ENCODE results near the gene PDE4B. TPM values are rescaled to one million over a fixed set of nuclear protein-coding genes. Genes with fewer than 3 reads are reported as not detected.

The PDE4B gene
- total RNA-seq, 2 donors from 2014 or later, result 23.6 to 53.9 TPM

DNA sequence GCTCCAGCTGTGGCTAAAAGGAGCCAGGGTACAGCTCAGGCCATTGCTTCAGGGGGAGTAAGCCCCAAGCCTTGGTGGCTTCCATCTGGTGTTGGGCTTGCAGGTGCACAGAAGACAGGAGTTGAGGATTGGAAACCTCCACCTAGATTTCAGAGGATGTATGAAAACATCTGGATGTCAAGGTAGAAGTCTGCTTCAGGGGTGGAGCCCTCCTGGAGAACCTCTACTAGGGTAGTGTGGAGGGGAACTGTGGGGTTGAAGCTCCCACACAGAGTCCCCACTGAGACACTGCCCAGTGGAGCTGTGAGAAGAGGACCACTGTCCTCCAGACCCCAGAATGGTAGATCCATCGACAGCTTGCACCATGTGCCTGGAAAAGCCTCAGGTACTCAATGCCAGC is 183.0 kb downstream of the PDE4B start:
- peaks cover 12 to 15% of the 10 kb centered on the region in 2 donors for H3K9me3 Mint-ChIP-seq
- ATAC-seq (replicated peaks in 1 of 2), result no peak
- H3K36me3 Mint-ChIP-seq (ENCODE audit: insufficient read depth in 2 of 2), result peaks cover 4 to 11% of the 10 kb centered on the region in 2 donors
- DNase-seq, result no peak
- H3K4me3 Mint-ChIP-seq, result no peak overlapping the region
- H3K4me1 Mint-ChIP-seq (ENCODE audit: low read depth), result no peaks in the 10 kb centered on the region
- H3K27ac Mint-ChIP-seq, result no peak overlapping the region
- H3K27me3 Mint-ChIP-seq (ENCODE audit: low read depth), result peaks cover 11% of the 10 kb centered on the region

DNA sequence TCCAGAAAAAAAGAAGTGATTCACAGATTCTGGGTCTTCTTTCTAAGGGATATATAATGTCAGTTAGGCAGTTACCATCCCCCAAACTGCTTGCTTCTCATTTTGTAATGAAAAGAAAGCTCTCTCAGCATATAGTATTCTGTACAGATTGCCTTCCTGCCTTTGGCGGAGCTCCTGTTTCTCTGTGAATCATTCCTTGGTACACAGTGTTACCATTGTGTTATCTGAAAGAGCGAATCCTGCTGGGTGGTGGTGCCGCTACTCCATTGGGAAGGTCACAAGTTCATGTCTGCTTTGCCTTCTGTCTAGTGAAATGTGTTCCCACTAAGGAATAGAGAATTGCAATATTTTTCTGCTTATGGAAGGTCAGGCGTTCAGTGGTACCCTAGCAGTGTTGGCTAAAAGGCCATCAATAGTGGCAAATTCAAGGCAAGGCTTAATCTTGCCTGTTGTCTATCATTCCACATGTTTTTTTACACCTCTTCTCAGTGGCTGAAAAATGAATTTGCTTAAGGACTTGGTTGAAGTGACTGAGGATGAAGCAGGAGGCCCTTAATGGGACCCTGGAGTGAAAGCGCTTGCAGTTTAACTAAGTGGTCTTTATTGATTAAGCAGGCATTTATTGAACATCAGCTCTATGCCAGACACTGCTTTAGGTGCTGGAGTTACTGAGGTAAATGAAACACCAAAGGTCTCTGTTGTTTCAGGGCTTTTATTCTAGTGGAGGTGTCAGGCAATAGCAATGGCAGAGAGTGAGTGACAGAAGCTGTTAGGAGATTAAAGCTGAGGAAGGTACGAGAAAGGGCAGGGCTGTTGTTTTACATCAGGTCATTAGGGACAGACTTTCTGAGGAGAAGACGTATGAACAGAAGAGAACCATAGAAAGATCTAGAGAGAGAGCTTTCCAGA is 186.7 kb downstream of the PDE4B start:
- peaks cover 4 to 11% of the 10 kb centered on the region in 2 donors for H3K36me3 Mint-ChIP-seq (ENCODE audit: insufficient read depth in 2 of 2)
- DNase-seq (no peak), ATAC-seq (replicated peaks in 1 of 2) (no peak)
- no peak overlapping the region for H3K4me3 Mint-ChIP-seq
- H3K4me1 Mint-ChIP-seq (ENCODE audit: low read depth), result no peaks in the 10 kb centered on the region
- no peak overlapping the region for H3K27ac Mint-ChIP-seq
- H3K9me3 Mint-ChIP-seq, result peaks cover 12 to 15% of the 10 kb centered on the region in 2 donors
- H3K27me3 Mint-ChIP-seq (ENCODE audit: low read depth), result peaks cover 13% of the 10 kb centered on the region

GRCh38 chr1:65980237-65980636 is 187.5 kb downstream of the PDE4B start:
- Mint-ChIP-seq H3K27me3 (ENCODE audit: low read depth) (peaks cover 13% of the 10 kb centered on the region), H3K9me3 (peaks cover 6% of the 10 kb centered on the region in 2 donors), H3K4me1 (ENCODE audit: low read depth) (no peaks in the 10 kb centered on the region), H3K36me3 (ENCODE audit: insufficient read depth in 2 of 2) (peaks cover 0 to 4% of the 10 kb centered on the region in 2 donors), H3K4me3 (no peak overlapping the region), H3K27ac (no peak overlapping the region)
- DNase-seq, result no peak
- no peak for ATAC-seq (replicated peaks in 1 of 2)

- no peaks in the 10 kb centered on the region for H3K9me3 Mint-ChIP-seq
- DNase-seq (no peak), ATAC-seq (replicated peaks in 1 of 2) (no peak)
- H3K4me1 Mint-ChIP-seq (ENCODE audit: low read depth), result no peaks in the 10 kb centered on the region
- no peaks in the 10 kb centered on the region for H3K36me3 Mint-ChIP-seq (ENCODE audit: insufficient read depth in 2 of 2)
- H3K27me3 Mint-ChIP-seq (ENCODE audit: low read depth), result peaks cover 13% of the 10 kb centered on the region
- H3K27ac Mint-ChIP-seq, result no peak overlapping the region
- H3K4me3 Mint-ChIP-seq, result no peak overlapping the region
These were observed 190.8 kb downstream of the PDE4B start for GRCh38 chr1:65983500-65983899.

GRCh38 chr1:65985393-65986066 is 192.8 kb downstream of the PDE4B start:
- no peaks in the 10 kb centered on the region for H3K4me1 Mint-ChIP-seq (ENCODE audit: low read depth)
- H3K9me3 Mint-ChIP-seq, result no peaks in the 10 kb centered on the region
- H3K27ac Mint-ChIP-seq, result no peak overlapping the region
- DNase-seq (no peak), ATAC-seq (replicated peaks in 1 of 2) (no peak)
- no peak overlapping the region for H3K4me3 Mint-ChIP-seq
- no peaks in the 10 kb centered on the region for H3K36me3 Mint-ChIP-seq (ENCODE audit: insufficient read depth in 2 of 2)
- peaks cover 13% of the 10 kb centered on the region for H3K27me3 Mint-ChIP-seq (ENCODE audit: low read depth)

DNA sequence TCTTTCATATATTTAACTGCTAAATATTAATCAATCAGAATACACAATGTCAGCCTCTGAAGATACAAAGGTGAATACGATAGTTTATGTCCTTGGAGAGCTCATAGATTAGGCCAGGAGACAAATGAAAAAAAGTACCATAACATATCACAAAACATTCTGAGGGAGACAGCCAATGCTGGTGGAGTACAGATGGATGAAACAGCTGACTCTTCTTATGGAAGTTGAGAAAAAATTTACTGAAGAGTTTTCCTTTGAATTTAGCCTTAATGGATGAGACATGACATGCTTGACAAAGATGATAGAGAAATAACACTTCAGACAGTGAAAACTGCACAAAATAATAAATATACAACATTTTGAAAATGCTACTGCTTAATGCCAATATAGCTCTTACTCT is 193.5 kb downstream of the PDE4B start:
- Mint-ChIP-seq H3K27me3 (ENCODE audit: low read depth) (peaks cover 17% of the 10 kb centered on the region), H3K27ac (no peak overlapping the region), H3K4me3 (no peak overlapping the region), H3K9me3 (no peaks in the 10 kb centered on the region), H3K4me1 (ENCODE audit: low read depth) (no peaks in the 10 kb centered on the region), H3K36me3 (ENCODE audit: insufficient read depth in 2 of 2) (no peaks in the 10 kb centered on the region)
- ATAC-seq (replicated peaks in 1 of 2) (no peak), DNase-seq (no peak)

DNA sequence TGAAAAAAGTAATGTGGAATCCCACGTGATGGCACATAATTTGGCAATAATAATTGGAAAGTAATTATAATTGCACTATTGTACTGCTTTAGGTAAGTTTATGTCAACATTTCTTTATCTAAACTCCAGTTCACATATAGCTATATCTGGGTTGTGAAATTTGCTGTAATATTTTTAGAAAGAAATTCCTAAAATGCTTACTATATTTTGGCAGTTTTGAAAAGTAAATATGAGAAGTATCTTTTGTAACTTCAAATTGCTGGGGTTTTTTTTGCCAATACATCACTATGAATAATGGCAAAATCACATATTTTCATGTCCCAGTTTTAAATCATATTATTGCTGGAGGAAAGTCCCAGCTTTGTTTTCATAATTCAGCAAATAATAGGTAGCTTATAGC is 197.5 kb downstream of the PDE4B start:
- H3K4me1 Mint-ChIP-seq (ENCODE audit: low read depth), result no peaks in the 10 kb centered on the region
- ATAC-seq (replicated peaks in 1 of 2), result no peak
- peaks cover 6% of the 10 kb centered on the region for H3K27me3 Mint-ChIP-seq (ENCODE audit: low read depth)
- no peak overlapping the region for H3K27ac Mint-ChIP-seq
- H3K9me3 Mint-ChIP-seq, result no peaks in the 10 kb centered on the region
- H3K36me3 Mint-ChIP-seq (ENCODE audit: insufficient read depth in 2 of 2), result no peaks in the 10 kb centered on the region
- no peak for DNase-seq
- H3K4me3 Mint-ChIP-seq, result no peak overlapping the region

- H3K9me3 Mint-ChIP-seq, result no peaks in the 10 kb centered on the region
- no peaks in the 10 kb centered on the region for H3K4me1 Mint-ChIP-seq (ENCODE audit: low read depth)
- DNase-seq, result no peak
- no peak for ATAC-seq (replicated peaks in 1 of 2)
- no peak overlapping the region for H3K4me3 Mint-ChIP-seq
- H3K36me3 Mint-ChIP-seq (ENCODE audit: insufficient read depth in 2 of 2), result no peaks in the 10 kb centered on the region
- H3K27me3 Mint-ChIP-seq (ENCODE audit: low read depth), result peaks cover 12% of the 10 kb centered on the region
- H3K27ac Mint-ChIP-seq, result no peak overlapping the region
These were observed 199.0 kb downstream of the PDE4B start for GRCh38 chr1:65991694-65992093.

- ATAC-seq (replicated peaks in 1 of 2), result no peak
- no peaks in the 10 kb centered on the region for H3K36me3 Mint-ChIP-seq (ENCODE audit: insufficient read depth in 2 of 2)
- no peaks in the 10 kb centered on the region for H3K9me3 Mint-ChIP-seq
- no peak for DNase-seq
- H3K4me1 Mint-ChIP-seq (ENCODE audit: low read depth), result no peaks in the 10 kb centered on the region
- H3K27ac Mint-ChIP-seq, result no peak overlapping the region
- H3K4me3 Mint-ChIP-seq, result no peak overlapping the region
- peaks cover 17% of the 10 kb centered on the region for H3K27me3 Mint-ChIP-seq (ENCODE audit: low read depth)
These were observed 199.6 kb downstream of the PDE4B start for GRCh38 chr1:65992165-65992821.

- DNase-seq (no peak), ATAC-seq (replicated peaks in 1 of 2) (no peak)
- Mint-ChIP-seq H3K4me1 (ENCODE audit: low read depth) (no peaks in the 10 kb centered on the region), H3K27ac (no peak overlapping the region), H3K4me3 (no peak overlapping the region), H3K9me3 (no peaks in the 10 kb centered on the region), H3K36me3 (ENCODE audit: insufficient read depth in 2 of 2) (no peaks in the 10 kb centered on the region), H3K27me3 (ENCODE audit: low read depth) (peaks cover 22% of the 10 kb centered on the region)
These were observed 200.2 kb downstream of the PDE4B start for GRCh38 chr1:65992831-65993271.

- H3K36me3 Mint-ChIP-seq (ENCODE audit: insufficient read depth in 2 of 2), result no peaks in the 10 kb centered on the region
- H3K4me3 Mint-ChIP-seq, result no peak overlapping the region
- DNase-seq, result no peak
- ATAC-seq (replicated peaks in 1 of 2), result no peak
- no peaks in the 10 kb centered on the region for H3K9me3 Mint-ChIP-seq
- peaks cover 22% of the 10 kb centered on the region for H3K27me3 Mint-ChIP-seq (ENCODE audit: low read depth)
- no peak overlapping the region for H3K27ac Mint-ChIP-seq
- H3K4me1 Mint-ChIP-seq (ENCODE audit: low read depth), result no peaks in the 10 kb centered on the region
These were observed 201.5 kb downstream of the PDE4B start for GRCh38 chr1:65994223-65994622.

GRCh38 chr1:65995336-65995735 is 202.6 kb downstream of the PDE4B start:
- no peak overlapping the region for H3K4me3 Mint-ChIP-seq
- ATAC-seq (replicated peaks in 1 of 2) (no peak), DNase-seq (no peak)
- H3K9me3 Mint-ChIP-seq, result no peaks in the 10 kb centered on the region
- no peaks in the 10 kb centered on the region for H3K4me1 Mint-ChIP-seq (ENCODE audit: low read depth)
- H3K27me3 Mint-ChIP-seq (ENCODE audit: low read depth), result peaks cover 22% of the 10 kb centered on the region
- no peaks in the 10 kb centered on the region for H3K36me3 Mint-ChIP-seq (ENCODE audit: insufficient read depth in 2 of 2)
- H3K27ac Mint-ChIP-seq, result no peak overlapping the region

DNA sequence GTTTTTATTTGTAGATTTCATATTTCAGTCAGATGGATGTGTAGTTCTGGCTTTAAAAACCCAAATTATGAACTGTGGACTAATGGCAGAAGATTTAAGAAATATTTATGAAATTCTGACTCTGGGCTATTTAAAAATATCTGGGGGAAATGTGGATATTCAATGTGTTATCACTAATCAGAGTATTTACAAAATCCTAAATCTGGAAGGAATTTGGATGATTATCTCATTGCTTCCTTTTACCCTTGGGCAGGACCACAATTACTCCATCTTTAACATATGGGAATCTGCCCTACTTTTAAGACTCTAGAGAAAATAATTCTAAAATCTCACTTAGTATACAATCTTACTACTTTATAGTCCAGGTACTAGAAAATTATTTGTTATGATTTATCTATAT is 203.2 kb downstream of the PDE4B start:
- H3K27me3 Mint-ChIP-seq (ENCODE audit: low read depth), result peaks cover 21% of the 10 kb centered on the region
- DNase-seq (no peak), ATAC-seq (replicated peaks in 1 of 2) (no peak)
- no peak overlapping the region for H3K4me3 Mint-ChIP-seq
- H3K4me1 Mint-ChIP-seq (ENCODE audit: low read depth), result no peaks in the 10 kb centered on the region
- H3K36me3 Mint-ChIP-seq (ENCODE audit: insufficient read depth in 2 of 2), result no peaks in the 10 kb centered on the region
- H3K9me3 Mint-ChIP-seq, result no peaks in the 10 kb centered on the region
- no peak overlapping the region for H3K27ac Mint-ChIP-seq

Measured in activated T-cell treated with anti-CD3 and anti-CD28 coated beads, Interleukin-2, amount 50 U/mL, for 72 hours (primary cell).